ENCODE data around the gene PCAT6. TPM values are rescaled to one million over a fixed set of nuclear protein-coding genes. Genes with fewer than 3 reads are reported as not detected.
A peak's percentile ranks its signal among the peaks of the same experiment; 100 is the strongest.

PCAT6 gene
- polyA plus RNA-seq, 2 of the 4 experiments (the other 2 are of a cell fraction): 2.3 to 2.4 TPM

GRCh38 chr1:202796670-202797069 is 14.1 kb upstream of the PCAT6 start:
- peaks cover 18% of the 10 kb centered on the region; the same call in 2 of the 3 replicates for H3K4me1 ChIP-seq
- ChIA-PET CTCF (interaction anchor here (0.8 to 1.6 kb wide), 5 partner anchors 10 to 77 kb away, joined by 3 to 6 read pairs (median 3); no protein-coding TSS in a partner anchor), POLR2A (no interaction called here)
- no peak for TF ChIP-seq E2F6 (IDR thresholded peaks at IDR 0.05; ENCODE audit: borderline replicate concordance, low read depth)
- no peak for TF ChIP-seq CHD2 (IDR thresholded peaks at IDR 0.05; ENCODE audit: low read length, partially characterized antibody)
- no peak for TF ChIP-seq RCOR1 (IDR thresholded peaks at IDR 0.05; ENCODE audit: low read depth, low read length)
- no peak overlapping the region for H3K27ac ChIP-seq
- H3K4me3 ChIP-seq: no peak overlapping the region
- no peak overlapping the region for H3K4me2 ChIP-seq
- no peaks in the 10 kb centered on the region for H3K9me3 ChIP-seq
- 99% methylated on average over 7 of the region's 7 CpGs for WGBS (ENCODE audit: missing lambda C conversion rate)
- FAIRE-seq (no peak), ATAC-seq (peak in 1 of 2 experiments; percentile 31; a peak in 2 of 6 replicates), DNase-seq (ENCODE audit: low read depth in 1 of 2, low spot score in 1 of 2) (no peak)

- Histone ChIP-seq H3K4me3 (no peak overlapping the region), H3K9me3 (no peaks in the 10 kb centered on the region), H3K4me1 (peaks cover 34% of the 10 kb centered on the region), H3K27ac (no peak overlapping the region), H3K4me2 (no peak overlapping the region)
- ChIA-PET CTCF (interaction anchor here (0.6 to 0.8 kb wide), 3 partner anchors 9 to 201 kb away, joined by 3 to 4 read pairs (median 4); partner anchors contain the start of gene KDM5B), POLR2A (no interaction called here)
- WGBS (ENCODE audit: missing lambda C conversion rate): 89% methylated on average over 4 of the region's 4 CpGs
- DNase-seq (ENCODE audit: low read depth in 1 of 2, low spot score in 1 of 2): no peak
- ATAC-seq: no peak
- no peak for TF ChIP-seq USF2 (IDR thresholded peaks at IDR 0.05)
- TF ChIP-seq CHD2 (IDR thresholded peaks at IDR 0.05; ENCODE audit: low read length, partially characterized antibody): no peak
- no peak for TF ChIP-seq HMGXB4 (CRISPR knock-in tag; IDR thresholded peaks at IDR 0.05; ENCODE audit: borderline replicate concordance)
- no peak for TF ChIP-seq HOXA7 (CRISPR knock-in tag; IDR thresholded peaks at IDR 0.05)
- no peak for TF ChIP-seq FOXS1 (CRISPR knock-in tag; IDR thresholded peaks at IDR 0.05)
- TF ChIP-seq CTCF (IDR thresholded peaks at IDR 0.05): no peak
- TF ChIP-seq CHD4 (IDR thresholded peaks at IDR 0.05; ENCODE audit: borderline replicate concordance): no peak
- no peak for TF ChIP-seq MAFK (IDR thresholded peaks at IDR 0.05; ENCODE audit: partially characterized antibody)
- no peak for TF ChIP-seq BCL3 (IDR thresholded peaks at IDR 0.05)
- TF ChIP-seq MYC (IDR thresholded peaks at IDR 0.05; ENCODE audit: borderline replicate concordance, low read length): no peak
- TF ChIP-seq JUN (IDR thresholded peaks at IDR 0.05): no peak
- no peak for TF ChIP-seq TP53 (CRISPR knock-in tag; IDR thresholded peaks at IDR 0.05)
- TF ChIP-seq FOSL2 (IDR thresholded peaks at IDR 0.05): no peak
- no peak for TF ChIP-seq FOSL2 (CRISPR knock-in tag; IDR thresholded peaks at IDR 0.05)
- no peak for TF ChIP-seq REST (IDR thresholded peaks at IDR 0.05)
- TF ChIP-seq KDM5A (IDR thresholded peaks at IDR 0.05): no peak
- no peak for TF ChIP-seq EP300 (IDR thresholded peaks at IDR 0.05)
- no peak for FAIRE-seq
These were observed 12.5 kb upstream of the PCAT6 start for GRCh38 chr1:202798260-202798659.
